T follicular helper cell (primary cell): ENCODE data around the gene MTHFD2.
A peak's percentile ranks its signal among the peaks of the same experiment; 100 is the strongest.
"Not testable (repeated sequence)": the region's sequence is repeated elsewhere in the genome, so short reads cannot be mapped to it uniquely, and the experiment has no call there.

Experiments used
- DNase-seq: peaks from one replicate; pipeline ENCODE4 v3.0.0-alpha.2; 2020; ENCODE audit warnings: low read depth
- total RNA-seq, 2 experiments: gene quantifications; one replicate each; lab custom pipeline; 2026; lab: John Stamatoyannopoulos, UW

The MTHFD2 gene
- 127 to 1,153 reads per million in 2 experiments for total RNA-seq

- peak; percentile 80 for DNase-seq
Measured at GRCh38 chr2:74198461-74199274, at the start of gene MTHFD2. Gene MTHFD2 (plus strand): TSS chr2:74198615. CDS start chr2:74198642, 27 bp downstream.

DNA sequence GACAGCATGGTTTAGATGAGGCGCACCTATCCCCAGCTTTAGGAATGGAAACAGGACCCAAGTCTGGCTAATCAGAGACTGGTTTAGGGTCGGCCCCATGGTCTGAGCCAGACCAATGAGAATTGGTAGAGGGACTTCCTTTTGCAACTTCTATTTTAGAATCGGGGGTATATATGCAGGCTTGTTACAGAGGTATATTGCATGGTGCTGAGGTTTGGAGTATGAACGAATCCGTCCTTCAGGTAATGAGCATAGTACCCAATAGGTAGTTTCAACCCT is 49.2 kb upstream of the MTHFD2 start:
- no peak for DNase-seq

GRCh38 chr2:74149570-74150319 is 48.7 kb upstream of the MTHFD2 start:
- DNase-seq, result no peak

- DNase-seq, result no peak
Measured at GRCh38 chr2:74152954-74153353, 45.5 kb upstream of the MTHFD2 start.

DNA sequence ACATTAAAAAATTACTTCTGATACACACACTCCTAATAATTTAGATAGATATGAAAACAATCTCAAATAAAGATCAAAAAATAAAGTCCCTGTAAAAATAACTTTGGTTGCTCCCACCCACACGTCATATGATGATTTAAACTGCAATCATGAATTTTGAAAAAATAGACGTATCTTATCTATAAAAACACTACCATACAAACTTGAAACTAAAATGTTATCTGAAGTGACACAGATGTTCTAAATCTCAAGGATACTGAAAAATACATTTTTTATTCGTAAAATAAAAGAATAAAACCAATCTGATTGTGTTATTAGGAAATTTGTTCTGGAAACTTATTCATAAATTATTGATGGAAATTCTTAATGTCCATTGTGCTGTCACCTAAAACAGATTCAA is 42.6 kb upstream of the MTHFD2 start:
- DNase-seq, result no peak

GRCh38 chr2:74162951-74163350 is 35.5 kb upstream of the MTHFD2 start:
- no peak for DNase-seq

- DNase-seq, result no peak
Measured at GRCh38 chr2:74164761-74165160, 33.7 kb upstream of the MTHFD2 start.

GRCh38 chr2:74168739-74169138 is 29.7 kb upstream of the MTHFD2 start:
- no peak for DNase-seq

GRCh38 chr2:74174909-74175308 is 23.5 kb upstream of the MTHFD2 start:
- DNase-seq, result no peak

- DNase-seq, result no peak
Measured at GRCh38 chr2:74177696-74178095, 20.7 kb upstream of the MTHFD2 start.

GRCh38 chr2:74178211-74179062 is 20.0 kb upstream of the MTHFD2 start, which contains the start of gene MOB1A:
Gene MOB1A (minus strand): TSS chr2:74178879. CDS start chr2:74178674, 205 bp downstream.
- peak; percentile 96 for DNase-seq

- DNase-seq, result no peak
Measured at GRCh38 chr2:74179063-74179865, 19.2 kb upstream of the MTHFD2 start.

DNA sequence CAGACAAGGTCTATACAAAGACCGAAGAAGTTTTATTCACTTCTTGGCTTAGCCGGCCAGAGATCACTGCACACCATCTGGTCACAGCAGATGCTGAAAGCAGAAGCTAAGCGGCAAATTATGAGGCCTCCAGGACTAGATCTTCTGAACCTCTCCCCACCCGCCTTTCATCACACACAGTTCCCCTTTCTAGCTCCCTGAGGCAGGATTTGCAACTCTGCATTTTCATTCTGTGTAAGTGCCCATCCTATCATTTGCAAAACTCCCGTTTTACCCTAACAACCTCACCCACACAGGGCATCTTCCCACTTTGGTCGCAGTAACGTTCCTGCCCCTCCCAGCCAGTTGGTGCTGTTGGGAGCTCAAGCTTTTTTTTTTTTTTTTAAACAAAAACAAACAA is 16.7 kb upstream of the MTHFD2 start:
- DNase-seq, result no peak

- DNase-seq, result no peak
Measured at GRCh38 chr2:74183878-74184277, 14.5 kb upstream of the MTHFD2 start.

GRCh38 chr2:74186038-74186437 is 12.4 kb upstream of the MTHFD2 start:
- no peak for DNase-seq

- not testable (repeated sequence) for DNase-seq
Measured at GRCh38 chr2:74186706-74187105, 11.7 kb upstream of the MTHFD2 start.

GRCh38 chr2:74188018-74188601 is 10.3 kb upstream of the MTHFD2 start:
- DNase-seq, result no peak

DNA sequence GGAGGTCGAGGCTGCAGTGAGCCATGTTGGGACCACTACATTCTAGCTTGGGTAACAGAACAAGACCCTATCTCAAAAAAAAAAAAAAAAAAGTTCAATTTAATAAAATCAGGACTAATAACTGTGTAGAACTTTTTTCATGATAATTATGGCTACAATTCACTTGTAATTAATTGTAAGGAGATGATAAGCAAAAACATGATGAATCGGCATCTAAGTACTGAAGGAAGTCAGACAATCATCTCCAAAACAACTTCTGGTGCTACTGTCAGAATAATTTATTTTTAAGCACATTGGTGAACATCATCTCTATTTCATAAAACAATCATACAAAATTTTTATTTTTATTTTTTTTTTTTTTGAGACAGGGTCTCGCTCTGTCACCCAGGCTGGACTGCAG is 9.7 kb upstream of the MTHFD2 start:
- no peak for DNase-seq

DNA sequence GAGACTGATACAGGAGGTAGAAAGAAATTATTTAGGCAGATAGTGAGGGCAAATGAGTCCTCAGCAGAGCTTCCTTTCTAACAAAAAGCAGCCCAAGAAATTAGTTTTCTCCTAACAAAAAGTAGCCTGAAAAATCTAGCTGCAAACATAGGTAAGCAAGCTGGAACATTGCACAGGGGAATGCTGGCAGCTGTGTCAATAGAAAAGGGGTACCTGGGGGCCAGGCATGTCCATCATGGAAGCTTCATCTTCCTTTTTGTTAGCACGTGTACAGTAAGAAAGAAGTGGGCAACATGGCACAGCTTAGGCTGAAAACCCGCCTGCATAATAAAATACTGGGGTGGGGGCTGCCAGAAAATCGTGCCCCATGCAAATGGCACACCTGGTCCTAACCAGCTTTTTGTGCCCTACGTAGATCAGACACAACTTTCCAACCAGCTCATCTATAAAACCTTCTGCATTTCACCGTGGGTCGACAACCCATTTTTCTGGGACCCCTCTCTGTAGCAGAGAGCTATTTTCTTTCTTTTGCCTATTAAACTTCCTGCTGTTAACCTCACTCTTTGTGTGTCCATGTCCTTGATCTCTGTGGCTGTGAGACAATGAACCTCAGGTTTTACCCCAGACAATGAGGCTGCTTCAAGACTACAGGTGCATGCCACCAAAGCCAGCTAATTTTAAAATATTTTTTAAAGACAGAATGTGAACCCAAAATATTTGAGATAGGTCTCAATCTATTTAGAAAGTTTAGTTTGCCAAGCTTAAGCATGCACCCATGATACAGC is 6.6 kb upstream of the MTHFD2 start:
- DNase-seq, result no peak

- no peak for DNase-seq
Measured at GRCh38 chr2:74194799-74195198, 3.6 kb upstream of the MTHFD2 start.
